HPDE6-E6E7 (cell line): ENCODE data around the gene PPP4R3A.
"Not testable (repeated sequence)": the region's sequence is repeated elsewhere in the genome, so short reads cannot be mapped to it uniquely, and the experiment has no call there.

Experiments used
- DNase-seq: peaks from one replicate; pipeline ENCODE4 v3.0.0; 2011; ENCODE audit warnings: missing footprints; ENCODE audit errors: extremely low spot score

Gene PPP4R3A

DNA sequence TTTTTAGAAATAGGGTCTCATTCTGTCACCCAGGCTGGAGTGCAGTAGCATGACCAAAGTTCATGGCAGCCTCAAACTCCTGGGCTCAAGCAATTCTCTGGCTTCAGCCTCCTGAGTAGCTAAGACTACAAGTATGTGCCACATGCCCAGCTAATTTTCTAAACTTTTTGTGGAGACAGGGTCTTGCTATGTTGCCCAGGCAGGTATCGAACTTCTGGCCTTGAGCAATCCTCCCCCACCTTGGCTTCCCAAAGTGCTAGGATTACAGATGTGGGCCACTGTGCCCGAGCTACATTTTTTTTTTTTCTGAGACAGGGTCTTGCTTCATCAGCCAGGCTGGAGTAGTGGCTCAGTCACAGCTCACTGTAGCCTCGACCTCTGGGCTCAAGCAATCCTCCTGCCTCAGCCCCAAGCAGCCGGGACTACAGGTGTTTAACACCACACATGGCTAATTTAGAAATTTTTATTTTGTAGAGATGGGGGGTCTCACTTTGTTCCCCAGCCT lies 7.1 kb downstream of the PPP4R3A start:
- DNase-seq, result no peak

DNA sequence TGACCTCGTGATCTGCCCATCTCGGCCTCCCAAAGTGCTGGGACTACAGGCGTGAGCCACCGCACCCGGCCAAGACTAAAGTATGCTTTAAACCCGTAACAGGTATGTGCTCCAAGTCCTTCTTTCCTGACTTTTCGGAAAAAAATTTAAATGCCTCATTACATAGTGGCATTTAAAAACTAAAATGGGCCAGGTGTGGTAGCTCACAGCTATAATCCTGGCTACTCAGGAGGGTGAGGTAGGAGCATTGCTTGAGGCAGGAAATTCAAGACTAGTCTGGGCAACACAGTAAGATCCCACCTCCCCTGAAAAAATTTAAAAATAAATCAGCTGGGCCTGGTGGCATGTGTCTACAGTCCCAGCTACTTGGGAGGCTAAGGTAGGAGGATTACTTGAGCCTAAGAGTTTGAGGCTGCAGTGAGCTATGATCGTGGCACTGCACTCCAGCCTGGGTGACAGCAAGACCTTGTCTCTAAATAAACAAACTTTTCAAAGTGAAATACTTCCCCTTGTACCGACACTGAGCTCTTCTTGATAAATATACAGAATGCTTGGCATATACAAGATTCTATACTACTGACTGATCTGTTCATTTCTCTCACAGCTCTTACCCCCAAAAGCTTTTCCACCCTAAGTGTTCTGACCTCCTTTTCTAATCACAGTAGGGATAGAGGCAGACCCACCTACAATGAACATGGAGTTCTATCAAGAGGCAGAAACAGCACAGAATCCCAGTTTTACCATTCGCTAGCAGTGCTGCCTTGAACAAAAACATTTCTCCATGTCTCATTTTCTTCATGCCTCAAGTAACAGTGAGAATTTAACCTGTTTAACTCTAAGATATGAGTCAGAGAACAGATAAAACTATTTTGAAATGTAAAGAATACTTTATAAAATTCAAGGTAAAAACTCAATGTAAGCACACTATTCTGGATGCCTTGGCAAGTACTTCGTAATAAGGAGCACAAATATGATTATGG lies 7.9 kb downstream of the PPP4R3A start:
- DNase-seq, result no peak

DNA sequence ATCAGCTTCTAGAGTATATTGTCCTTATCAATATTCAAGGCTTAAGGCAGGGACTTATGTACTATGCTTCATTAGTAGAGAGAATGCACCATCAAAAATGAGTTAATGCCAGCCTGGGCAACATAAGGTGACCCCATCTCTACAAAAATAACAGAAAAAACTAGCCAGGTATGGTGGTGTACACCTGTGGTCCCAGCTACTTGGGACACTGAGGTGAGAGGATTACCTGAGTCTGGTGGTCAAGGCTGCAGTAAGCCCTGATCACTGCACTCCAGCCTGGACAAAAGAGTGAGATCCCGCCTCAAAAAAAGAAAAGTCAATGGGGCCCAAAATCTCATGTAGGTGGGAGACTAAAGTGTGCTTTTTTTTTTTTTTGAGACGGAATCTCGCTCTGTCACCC lies 8.8 kb downstream of the PPP4R3A start:
- no peak for DNase-seq

DNA sequence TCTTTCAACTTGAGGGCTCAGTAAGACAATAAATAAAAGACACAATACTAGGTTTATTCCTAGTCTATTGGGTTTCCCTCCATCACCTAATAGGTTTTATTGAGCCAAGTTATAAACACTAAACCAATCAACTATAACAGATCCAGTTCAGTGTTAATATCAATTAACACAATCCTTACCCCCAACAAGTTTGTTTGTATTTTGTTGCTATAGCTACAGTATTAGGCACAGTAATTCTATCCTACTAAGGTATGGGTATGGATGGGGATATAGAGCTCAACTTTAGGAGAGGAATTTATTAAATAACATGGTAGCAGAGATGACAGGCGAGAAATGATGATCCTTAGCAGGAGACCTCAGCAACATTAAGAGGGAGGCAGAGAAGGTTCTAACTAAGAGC lies 13.3 kb downstream of the PPP4R3A start:
- peak; percentile 8 for DNase-seq

DNA sequence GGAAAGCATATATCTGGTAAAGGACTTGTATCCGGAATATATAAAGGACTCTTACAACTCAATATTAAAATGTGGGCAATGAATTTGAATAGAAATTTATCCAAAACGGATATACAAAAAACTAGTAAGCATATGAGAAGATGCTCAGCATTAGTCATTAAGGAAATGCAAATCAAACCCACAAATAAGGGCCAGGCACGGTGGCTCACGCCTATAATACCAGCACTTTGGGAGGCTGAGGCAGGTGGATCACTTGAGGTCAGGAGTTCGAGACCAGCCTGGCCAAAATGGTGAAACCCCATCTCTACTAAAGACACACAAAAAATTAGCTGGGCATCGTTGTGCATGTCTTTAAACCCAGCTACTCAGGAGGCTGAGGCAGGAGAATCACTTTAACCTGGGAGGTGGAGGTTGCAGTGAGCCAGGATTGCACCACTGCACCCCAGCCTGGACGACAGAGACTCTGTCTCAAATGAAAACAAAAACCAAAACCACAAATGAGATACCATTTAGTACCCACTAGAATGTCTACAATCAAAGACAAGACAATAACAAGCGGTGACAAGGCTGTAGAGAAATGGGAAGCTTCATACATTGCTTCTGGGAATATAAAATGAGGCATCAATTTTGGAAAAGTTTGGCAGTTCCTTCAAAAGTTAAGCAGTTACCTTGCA lies 15.6 kb downstream of the PPP4R3A start:
- not testable (repeated sequence) for DNase-seq

DNA sequence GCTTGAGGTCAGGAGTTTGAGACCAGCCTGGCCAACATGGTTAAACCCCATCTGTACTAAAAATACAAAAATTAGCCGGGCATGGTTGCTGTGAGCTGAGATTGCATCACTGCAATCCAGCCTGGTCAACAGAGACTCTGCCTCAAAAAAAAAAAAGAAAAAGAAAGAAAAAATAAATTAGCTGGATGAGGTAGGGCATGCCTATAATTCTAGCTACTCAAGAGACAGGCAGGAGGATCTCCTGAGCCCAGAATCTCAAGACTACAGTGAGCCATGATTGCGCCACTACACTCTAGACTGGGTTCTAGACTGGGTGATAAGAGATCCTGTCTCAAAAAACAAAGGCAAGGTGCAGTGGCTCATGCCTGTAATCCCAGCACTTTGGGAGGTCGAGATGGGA lies 16.9 kb downstream of the PPP4R3A start:
- DNase-seq, result no peak

DNA sequence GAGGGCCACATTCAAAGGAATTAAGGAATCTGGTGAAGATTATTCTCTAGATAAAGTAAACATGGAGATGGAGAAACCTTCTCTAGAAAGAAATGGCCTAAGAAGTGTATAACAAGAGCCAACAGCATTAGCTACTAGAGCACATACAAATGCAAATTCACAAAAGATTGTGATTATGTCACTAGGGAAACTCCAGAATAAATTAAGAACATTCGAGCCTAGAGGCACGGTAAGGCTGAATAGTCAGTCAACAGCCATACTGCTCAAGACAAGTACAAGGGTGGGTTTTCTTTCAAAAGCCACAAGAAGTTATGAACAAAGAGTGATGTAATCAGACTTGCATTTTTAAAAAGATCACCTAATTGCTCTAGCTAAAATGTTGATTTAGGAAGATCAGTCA lies 25.4 kb downstream of the PPP4R3A start:
- no peak for DNase-seq

DNA sequence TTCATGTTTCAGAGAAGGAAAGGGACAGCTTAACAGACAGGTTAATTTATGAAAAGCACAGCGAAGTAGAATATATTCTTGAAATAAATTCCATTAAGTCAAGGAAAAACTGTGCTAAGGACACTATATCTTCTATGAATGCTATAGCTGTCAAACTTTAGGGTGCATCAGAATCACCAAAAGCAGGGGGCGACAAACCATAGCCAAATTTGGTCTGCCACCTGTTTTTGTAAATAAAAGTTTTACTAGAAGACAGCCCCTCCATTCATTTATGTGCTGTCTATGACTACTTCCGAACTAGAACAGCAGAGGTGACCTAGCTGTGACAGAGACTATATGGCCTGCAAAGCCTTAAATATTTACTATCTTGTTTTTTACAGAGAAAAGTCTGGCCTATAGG lies 25.9 kb downstream of the PPP4R3A start:
- no peak for DNase-seq

DNA sequence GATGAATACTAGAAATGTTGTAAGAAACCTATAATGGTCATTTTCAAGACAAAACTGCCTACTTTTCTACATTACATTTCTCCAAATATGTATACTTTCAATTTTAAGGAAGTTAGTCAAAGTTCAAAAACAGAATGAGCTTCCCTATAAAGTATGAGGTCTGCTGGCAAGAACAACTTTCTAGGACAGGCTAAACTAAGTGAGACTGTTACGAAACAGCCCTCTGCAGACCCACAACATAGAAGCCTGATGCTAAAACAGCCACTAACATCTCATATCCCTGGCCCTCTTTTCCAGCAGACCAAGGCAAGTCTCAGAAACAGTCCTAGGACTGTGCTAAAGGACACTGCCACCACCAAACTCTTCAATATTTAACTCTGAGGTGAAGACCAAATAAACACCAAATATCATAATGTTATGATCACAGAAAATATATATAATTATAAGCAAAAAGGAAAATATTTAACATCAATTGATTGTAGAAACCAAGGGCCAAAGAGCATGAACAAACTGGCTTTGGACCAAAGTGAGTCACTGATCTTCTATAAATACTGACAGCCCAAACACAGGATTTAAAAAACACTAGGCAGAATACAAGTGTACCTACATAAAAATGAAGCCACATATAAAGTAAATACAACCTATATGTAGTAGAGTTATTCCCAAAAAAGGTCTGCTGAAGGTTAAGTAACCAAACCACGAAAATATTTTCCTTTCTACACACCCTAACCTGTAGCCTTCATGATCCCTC lies 27.7 kb downstream of the PPP4R3A start:
- no peak for DNase-seq

DNA sequence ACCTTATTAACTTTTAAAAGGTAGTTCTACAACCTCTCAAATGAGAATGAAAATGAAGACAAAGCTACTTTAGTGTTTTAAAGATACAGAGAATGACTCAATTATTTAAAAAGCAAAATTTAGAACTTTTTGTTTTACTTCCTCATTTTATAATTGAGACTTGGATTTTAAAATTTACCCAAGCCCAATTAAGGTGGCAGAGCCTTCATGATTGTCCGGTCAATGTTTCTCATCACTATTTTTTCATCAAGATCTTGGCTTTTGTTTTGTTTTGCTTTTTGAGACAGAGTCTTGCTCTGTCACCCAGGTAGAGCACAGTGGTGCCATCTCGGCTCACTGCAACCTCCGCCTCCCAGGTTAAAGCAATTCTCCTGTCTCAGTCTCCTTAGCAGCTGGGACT lies 32.7 kb downstream of the PPP4R3A start:
- no peak for DNase-seq

DNA sequence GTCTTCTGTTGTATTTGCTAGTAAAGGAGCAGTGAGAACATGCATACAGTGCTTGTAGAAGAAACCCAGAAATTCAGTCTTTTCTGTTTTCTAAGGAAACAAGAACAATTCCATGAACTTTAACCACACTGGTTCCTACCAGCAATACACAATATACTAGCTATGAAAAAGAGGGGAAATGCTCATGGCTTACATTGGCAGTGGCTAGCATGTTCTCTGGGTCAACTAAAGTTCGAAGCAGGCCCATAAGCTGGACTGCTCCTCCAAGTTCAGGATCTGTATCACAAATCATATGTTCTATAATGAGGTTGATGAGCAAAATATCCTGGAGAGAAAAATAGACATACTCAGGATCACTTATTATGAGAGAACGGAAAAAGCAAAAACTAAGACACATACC lies 37.1 kb downstream of the PPP4R3A start:
- DNase-seq, result no peak

DNA sequence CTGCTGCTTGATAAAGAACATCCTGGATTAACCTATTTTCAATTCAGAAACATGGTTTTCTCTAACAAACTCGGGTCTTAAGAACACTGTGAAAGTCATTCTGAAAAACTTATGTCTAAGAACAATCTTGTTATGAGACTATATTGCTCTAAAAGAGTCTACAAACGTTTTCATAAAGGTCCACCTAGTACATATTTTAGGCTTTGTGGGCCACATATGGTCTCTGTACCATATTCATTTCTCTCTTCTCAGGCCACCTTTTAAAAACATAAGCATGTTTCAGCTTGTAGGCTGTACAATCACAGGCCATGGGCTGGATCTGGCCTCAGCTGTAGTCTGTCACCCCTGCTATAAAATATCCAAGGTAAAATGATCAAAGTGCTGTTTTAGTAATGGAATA lies 39.9 kb downstream of the PPP4R3A start:
- DNase-seq, result no peak

DNA sequence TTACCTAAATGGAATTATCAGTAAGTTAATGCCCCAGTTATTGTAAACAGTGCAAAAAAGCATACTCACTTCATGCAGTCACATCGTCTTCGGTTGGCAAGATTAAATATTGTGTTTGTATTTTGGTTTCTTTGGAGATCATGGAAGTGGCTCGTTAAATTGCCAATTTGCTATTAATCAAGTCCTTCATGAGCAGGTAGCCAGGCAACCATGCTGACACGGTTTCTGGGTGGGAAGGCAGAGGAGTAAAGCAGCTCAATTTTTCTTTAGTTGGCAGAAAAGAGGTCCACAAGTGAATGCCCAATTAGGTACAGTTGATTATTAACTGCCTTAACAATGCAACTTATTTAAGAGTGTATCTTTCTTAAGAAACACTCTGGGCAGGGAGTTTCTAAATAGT lies 43.9 kb downstream of the PPP4R3A start:
- DNase-seq, result no peak

DNA sequence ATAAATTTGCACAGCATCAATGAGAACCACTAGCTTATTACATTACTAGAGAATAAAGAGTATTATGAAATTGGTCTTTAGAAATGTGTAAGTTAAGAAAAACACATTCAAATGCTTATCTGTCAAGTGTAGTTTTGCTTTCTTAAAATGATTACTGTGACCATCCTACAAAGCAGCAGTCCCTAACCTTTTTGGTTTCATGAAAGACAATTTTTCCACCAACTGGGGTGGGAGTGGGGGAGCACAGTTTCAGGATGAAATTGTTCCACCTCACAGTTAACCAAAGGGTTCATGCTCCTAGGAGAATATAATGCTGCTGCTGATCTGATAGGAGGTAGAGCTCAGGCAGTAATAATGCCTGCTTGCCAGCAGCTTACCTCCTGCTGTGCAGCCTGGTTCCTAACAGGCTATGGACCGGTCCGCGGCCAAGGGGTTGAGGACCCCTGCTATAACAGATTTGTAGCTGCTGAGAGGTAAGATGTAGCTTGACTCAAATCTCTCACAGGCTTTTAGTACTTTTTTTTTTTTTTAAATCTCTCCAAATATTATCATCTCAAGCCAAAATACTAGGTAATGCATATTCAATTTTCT lies 45.4 kb downstream of the PPP4R3A start:
- no peak for DNase-seq

DNA sequence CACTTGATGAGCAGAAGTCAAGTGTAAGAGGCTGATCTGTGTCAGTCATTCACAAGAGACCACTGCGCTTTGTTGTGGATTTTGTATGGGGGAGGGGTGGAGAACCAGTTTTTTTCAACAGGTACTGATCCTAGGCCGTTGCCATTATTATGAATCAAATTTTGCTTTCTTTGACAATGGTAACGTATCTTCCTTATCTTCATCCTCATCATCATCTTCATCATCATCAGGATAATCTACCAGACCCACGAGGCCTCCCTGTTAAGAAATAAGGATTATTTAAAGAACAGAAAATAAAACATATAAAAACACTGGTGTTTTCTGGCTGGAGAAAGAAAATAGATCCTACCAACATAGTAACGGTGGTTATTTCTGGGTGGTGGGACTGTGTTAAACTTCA lies 51.5 kb downstream of the PPP4R3A start:
- DNase-seq, result no peak

DNA sequence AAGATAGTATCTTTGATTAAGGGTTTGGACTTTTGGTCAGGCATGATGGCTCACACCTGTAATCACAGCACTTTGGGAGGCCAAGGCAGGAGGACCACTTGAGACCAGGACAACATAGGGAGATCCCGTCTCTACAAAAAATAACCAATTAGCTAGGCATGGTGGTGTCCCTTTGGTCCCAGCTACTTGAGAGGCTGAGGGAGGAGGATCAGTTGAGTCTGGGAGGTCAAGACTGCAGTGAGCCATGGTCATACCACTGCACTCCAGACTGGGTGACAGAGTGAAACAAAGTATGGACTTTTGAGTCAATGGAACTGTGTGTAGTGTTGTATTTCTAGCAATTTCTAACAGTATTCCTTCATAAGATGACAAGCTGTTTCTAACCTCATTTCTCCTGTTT lies 53.8 kb downstream of the PPP4R3A start:
- DNase-seq, result no peak

DNA sequence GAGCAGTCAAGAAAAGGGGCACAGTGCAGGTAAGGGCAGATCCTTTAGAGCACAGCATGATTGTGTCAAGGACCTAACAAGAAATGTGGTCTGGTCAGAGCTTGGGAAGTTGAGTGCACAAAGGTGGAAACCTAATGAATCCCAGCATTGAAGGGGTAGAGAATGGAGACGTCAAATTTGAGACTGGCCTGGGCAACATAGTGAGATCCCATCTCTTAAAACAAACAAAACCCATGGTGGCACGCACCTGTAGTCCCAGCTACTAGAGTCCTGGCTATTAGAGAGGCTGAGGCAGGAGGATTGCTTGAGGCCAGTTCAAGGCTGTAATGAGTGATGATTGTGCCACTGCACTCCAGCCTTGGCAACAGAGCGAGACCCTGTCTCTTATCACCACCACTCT lies 55.5 kb downstream of the PPP4R3A start:
- no peak for DNase-seq

DNA sequence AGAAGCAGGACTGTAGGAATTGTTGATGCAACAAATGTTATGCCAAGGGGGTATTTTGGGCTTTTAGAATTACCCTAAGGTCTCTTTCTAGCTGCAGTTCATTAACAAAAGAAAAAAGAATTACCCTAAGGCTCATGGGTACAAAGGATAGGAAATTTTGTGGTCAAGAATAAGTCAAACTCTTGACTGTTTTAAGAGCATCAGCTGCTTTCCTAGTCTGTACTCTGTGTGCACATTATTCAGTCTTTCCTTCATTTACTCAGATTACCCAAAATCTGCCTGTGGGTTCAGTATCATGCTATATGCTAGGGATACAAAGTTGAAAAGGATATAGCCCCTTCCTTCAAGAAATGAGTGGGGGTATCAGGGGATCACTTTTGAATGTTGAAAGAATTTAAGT lies 56.0 kb downstream of the PPP4R3A start:
- DNase-seq, result no peak

DNA sequence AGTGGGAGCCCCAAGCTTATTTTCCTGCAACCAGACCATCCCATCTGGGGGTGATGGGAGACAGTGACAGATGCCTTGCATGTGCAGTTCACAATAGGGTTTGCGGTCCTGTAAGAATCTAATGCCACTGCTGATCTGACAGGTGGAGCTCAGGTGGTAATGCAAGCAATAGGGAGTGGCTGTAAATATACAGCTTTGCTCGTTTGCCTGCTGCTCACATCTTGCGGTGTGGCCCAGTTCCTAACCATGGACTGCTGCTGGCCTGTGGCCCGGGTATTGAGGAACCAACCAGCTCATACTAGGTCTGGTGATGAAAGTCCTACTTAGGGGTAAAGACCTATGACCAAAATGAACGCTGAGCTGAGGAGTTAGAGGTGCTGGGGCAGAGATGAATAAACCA lies 56.4 kb downstream of the PPP4R3A start:
- DNase-seq, result no peak

DNA sequence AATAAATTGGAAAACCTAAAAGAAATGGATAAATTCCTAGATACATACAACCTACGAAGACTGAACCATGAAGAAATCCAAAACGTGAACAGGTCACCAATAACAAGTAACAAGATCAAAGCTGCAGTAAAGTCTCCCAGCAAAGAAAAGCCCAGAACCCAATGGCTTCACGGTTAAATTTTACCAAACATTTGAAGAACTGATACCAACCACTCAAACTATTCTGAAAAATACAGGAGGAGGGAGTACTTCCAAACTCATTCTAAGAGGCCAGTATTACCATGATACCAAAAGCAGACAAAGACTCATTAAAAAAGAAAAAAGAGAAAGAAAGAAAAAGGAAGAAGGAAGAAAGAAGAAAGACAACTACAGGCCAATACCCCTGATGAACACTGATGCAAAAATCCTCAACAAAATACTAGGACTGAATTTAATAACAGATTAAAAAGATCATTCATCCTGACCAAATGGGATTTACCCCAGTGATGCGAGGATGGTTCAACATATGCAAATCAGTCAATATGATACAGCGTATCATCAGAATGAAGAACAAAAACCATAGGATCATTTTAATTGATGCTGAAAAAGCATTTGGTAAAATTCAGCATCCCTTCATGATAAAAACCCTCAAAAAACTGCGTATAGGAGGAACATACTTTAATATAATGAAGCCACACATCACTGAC lies 65.6 kb downstream of the PPP4R3A start:
- no peak for DNase-seq

DNA sequence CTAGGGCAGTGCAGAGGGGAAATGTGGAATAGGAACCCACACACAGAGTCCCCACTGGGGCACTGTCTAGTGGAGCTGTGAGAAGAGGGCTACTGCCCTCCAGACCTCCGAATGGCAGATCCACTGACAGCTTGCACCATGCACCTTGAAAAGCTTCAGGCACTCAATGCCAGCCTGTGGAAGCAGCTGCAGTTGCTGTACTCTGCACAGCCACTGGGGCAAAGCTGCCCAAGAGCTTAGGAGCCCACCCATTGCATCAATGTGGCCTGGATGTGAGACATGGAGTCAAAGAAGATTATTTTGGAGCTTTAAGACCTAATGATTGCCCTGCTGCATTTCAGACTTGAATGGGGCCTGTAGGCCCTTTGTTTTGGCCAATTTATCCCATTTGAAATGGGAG lies 70.8 kb downstream of the PPP4R3A start:
- no peak for DNase-seq
